NCI-H510A (cell line): ENCODE measurements around the gene UBE3D.
"Not testable (repeated sequence)": the region's sequence is repeated elsewhere in the genome, so short reads cannot be mapped to it uniquely, and the experiment has no call there.

Experiments used
- DNase-seq: peaks from one replicate; lab custom pipeline; 2025; lab: John Stamatoyannopoulos, UW

The UBE3D gene

DNA sequence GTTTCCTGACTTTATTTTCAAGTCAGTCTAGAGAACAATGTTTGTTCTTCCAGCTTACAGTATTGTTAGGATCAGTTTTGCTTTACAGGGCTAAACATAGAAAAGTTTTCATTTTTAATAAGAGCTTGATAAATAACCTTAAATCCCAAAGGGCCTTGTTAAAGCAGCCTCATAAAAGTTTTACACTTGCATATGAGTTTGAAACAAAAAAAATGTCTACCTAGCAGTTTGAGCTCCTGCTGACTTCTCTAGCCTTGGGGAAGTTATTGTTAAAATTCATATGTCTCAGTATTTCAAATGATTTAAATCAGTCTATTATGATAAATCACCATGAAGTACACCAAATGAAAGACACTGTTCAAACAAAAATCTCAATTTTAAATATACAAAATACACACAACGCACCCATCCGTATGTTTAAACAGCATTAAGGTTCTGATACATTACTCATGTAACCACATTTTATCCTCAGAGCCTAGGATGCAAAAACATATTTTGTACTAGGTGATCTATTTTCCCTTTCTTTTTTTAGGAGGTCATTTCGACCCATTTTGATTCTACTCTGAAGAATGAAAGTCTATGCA lies 87.2 kb downstream of the UBE3D start:
- no peak for DNase-seq

- no peak for DNase-seq
Observed at GRCh38 chr6:82976179-82976578, 89.5 kb downstream of the UBE3D start.

- no peak for DNase-seq
Observed at GRCh38 chr6:82971877-82972460, 93.7 kb downstream of the UBE3D start.

DNA sequence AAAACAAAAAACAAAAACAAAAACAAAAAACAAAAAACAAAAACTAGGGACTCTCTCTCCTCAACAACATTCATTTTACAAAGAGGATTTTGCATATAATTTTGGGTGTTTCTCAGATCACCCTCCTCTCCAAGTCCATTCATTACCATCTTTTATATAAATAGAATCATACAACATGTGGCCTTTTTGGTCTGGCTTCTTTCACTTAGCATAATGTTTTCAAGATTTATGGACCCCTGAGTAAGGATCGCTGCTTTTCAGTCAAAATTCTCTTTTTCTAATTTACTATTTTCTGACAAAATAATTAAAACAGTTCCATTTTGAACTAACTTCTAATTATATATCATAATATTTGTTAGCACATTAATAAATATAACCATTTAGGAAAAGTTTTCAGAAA lies 94.8 kb downstream of the UBE3D start:
- no peak for DNase-seq

DNA sequence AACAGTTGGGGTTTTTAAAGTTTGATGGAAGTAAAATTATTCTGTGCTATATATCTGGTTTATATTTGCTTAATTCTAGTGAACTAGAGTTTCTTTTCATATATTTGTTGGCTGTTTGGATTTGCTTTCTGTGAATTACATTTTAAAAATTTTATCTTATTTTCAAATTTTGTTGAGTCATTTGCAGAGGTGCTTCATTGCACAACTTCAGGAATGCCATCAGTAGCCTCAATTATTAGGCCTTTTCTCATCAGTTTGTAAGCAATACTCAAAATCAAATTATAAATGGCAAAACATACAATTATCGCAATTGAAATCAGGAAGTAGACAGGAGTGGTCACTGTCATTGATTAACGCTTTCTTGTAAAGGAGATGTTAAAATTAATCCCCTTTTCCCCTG lies 96.9 kb downstream of the UBE3D start:
- DNase-seq: no peak

DNA sequence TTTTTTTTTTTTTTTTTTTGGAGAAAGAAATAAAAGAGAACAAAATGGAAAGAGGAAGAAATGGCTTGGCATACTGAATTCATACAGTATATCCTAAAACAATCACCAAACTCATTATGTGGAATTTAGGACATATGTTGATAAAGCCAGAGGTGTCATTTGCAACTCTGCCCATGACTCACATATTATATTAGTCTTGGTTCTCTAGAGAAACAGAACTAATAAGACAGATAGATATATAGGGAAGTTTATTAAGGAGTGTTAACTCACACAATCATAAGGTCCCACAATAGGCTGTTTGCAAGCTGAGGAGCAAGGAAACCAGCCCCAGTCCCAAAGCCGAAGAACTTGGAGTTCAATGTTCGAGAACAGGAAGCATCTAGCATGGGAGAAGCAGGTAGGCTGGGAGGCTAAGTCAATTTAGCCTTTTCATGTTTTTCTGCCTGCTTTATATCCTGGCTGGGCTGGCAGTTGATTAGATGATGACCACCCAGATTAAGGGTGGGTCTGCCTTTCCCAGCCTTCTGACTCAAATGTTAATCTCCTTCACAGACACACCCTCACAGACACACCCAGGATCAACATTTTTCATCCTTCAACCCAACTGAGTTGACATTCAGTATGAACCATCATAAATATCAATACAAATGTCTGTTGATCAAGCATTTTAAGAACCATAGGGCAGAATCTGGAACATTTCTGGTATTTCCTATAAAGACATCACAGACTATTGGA lies 102.3 kb downstream of the UBE3D start:
- no peak for DNase-seq

GRCh38 chr6:82959385-82959941 lies 106.2 kb downstream of the UBE3D start:
- DNase-seq: no peak

DNA sequence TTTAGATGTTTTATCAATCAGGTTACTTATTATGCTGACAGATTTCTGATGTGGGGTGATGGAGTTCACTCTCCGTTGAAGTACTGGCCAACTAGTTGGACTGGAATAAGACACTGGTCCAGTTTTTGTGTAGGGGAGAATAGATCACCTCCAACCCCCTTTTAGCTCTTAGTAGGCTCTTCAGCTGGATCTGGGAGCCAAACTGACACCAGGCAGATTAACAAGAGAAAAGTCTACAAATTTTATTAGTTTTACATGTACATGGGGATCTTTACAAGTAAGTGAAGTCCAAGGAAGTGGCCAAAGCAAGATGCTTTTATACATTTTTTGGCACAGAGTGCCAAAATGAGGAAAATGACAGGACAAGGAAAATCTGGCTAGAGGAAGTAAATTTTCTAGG lies 107.1 kb downstream of the UBE3D start:
- no peak for DNase-seq

- DNase-seq: no peak
Observed at GRCh38 chr6:82957868-82958245, 107.8 kb downstream of the UBE3D start.

DNA sequence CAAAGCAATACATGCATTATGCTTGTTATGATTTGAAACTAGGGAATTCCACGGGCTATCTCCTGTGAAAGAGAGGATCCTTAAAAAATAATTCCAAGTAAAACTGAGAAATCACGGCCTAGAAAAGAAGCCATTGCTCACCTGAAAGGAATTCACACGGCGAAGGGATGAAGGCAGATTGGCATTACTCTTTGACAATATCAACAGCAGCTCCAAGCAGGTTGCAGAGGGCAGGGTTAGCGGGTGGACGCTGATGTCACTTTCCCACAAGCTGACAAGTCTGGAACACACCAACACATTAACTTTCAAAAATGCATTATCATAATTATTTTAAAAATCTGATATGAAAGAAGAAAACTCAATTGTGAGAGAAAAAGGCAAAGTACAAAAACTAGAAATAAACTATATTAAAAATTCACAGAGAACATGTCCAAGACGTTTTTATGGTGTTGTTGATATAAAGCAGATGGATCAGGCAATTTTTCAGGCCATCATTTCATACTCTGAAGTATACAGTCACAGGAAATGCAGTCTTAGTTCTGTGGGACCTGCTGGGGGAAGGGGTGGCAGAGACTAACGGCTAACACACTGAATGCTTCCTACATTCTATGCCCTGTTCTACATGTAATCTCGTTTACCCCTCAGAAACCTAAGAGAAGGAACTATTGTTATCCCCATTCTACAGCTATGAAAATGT lies 108.3 kb downstream of the UBE3D start:
- no peak for DNase-seq

GRCh38 chr6:82955841-82956240 lies 109.8 kb downstream of the UBE3D start:
- DNase-seq: no peak

DNA sequence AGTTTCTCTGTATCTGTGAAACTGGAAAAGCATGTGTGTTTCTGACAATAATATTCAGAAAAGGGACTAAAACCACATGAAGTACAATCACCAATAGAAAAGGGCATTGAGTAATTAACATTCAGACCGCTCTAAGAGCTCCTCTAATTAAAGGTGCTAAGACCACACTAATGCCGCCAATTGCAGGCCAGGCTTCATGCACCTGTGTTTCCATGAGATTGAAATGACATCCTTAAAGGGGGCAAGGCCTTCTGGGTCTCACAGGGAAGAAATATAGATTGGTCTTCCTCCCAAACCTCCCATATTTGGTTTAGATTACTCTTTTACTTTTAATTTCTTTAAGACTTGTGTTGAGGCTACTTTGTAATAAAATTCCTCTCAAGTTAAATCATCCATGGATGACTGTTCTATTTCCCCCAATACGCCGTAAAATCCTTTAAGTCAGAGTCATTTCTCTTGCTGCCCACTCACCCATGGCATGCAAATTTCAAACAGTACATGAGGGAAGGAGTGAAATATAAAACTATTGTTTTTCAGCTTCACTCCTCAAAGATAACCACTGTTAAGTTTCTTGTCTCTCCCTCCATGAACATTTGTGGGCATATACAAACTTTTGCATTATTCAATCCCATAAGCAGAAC lies 110.6 kb downstream of the UBE3D start:
- DNase-seq: no peak

DNA sequence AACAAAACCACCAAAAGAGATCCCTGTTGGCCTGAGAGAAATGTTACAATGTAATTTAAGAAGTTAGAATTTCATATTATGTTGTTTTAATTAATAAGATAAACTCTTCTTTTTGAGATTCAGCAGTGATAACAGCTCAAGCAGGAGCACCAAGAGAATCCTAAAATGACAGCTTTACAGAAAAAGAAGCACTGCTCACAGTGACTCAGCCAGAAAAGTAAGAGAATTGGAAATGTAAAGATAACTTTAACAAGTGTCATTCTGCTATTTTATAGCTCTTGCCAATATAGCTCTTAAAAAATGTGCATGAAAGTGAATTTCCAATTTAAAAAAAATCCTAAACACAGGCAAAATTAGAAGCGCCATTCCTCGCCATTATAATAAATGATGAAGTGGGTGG lies 111.3 kb downstream of the UBE3D start:
- DNase-seq: no peak

DNA sequence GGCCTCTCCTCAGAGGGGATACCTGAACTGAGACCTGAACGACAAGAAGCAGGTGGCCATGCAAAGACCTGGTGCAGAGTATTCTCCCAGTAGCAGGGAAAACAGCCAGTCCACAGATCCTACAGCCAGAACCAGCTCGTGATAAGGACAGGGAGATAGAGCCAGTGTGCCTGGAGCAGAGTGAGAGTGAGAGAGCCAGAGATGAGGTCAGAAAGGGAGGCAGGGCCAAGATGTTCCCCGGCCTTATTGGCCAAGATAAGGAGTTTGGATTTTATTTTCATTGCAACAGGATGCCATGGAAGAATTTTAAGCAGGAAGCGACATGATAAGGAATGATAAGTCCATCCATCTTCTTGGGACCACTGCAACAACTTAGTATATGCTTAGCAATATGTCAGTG lies 111.8 kb downstream of the UBE3D start:
- no peak for DNase-seq

GRCh38 chr6:82951935-82952334 lies 113.7 kb downstream of the UBE3D start:
- no peak for DNase-seq

- DNase-seq: no peak
Observed at GRCh38 chr6:82951389-82951788, 114.3 kb downstream of the UBE3D start.

GRCh38 chr6:82930915-82931314 lies 134.7 kb downstream of the UBE3D start:
- DNase-seq: not testable (repeated sequence)

DNA sequence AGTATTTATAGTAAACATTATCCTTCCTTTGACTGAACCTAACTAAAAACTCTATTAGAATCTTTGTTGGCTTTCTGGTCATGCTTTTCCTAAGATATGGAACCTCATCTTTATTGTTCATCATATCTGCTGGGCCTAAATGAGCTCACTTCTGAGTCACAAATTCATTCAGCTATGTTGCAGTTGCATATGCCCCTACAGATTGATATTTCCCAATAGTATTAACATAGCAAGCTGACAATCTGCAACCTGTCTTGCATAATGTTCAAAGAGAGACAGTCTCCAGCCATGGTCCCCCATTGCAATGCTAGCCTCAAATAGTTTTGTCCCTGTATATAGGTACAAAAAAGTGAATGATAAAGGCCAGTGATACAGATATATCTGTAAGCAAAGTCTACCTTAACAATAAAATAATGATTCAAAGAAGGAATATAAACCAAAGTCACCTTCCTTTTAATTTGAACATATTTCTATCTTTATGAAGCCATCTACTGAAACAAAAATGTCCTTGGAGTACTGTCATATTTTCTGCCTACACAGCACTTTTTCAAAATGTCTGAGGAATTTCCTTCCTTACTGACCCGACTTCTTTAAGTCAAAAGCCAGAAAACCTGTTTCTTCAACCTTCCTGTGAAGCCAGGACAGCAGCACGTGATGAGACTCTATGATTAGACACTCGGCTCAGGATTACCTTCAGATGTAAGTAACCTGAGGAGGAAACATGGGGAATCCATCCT lies 140.7 kb downstream of the UBE3D start:
- DNase-seq: no peak

DNA sequence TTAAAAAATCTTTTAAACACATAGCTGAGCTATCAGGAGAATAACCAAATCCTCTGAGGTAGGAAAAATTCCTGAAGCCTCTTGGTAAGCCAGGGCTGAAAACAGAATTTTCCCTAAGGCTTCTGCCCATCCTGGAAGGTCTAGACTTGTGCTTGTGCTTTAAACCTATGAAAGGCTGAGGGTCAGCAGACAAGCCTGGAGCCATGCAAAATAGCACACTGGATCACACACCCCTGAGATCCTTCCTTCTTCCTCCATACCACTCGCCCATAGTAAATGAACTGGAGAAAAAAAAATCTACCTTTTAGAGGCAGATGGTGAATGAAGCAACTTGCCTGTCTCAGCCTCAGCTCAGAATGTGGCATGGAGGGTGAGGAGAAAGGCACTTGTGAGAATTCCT lies 144.4 kb downstream of the UBE3D start:
- no peak for DNase-seq

DNA sequence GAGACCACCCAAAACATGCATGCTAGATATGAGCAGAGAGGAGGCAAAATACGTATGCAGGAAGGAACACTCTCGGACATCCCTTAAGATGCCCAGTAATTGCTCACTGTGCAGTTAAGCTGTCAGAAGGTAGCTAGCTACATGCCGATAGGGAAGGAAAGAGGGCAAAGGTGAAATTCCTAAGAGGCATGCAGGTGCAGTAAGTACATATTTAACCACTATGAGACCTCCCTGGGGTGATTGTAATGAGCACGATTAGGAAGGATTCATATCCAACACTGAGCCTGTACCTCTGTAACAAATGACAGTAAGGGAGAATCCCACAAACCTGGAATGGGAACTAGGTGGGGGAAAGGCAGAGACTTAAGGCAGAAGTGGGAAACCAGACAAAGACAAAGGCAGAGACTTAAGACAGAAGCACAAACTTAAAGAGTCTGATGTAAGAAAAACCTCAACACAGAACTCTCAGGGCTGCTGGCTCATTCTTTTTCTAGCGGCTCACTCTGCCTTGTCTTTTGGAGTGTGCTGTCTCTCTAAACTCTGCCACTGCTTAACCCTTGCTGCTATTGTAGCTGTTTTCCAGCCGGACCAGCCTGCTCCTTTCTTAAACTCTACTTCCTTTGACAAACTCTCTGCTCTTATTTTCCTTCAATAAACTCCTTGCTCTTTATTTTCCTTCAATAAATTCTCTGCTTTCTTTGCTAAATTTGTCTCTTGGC lies 148.1 kb downstream of the UBE3D start:
- no peak for DNase-seq

- no peak for DNase-seq
Observed at GRCh38 chr6:82915666-82916065, 150.0 kb downstream of the UBE3D start.
